Measurements from ENCODE around the gene SFTPB.
"Not testable (repeated sequence)": the region's sequence is repeated elsewhere in the genome, so short reads cannot be mapped to it uniquely, and the experiment has no call there.

SFTPB gene

GRCh38 chr2:85678377-85678776 is 10.4 kb upstream of the SFTPB start:
- DNase-seq (ENCODE audit: extremely low read depth in 1 of 2, low read depth in 1 of 2): no peak

- no peak for DNase-seq (ENCODE audit: extremely low read depth in 1 of 2, low read depth in 1 of 2)
These were observed 8.0 kb upstream of the SFTPB start for GRCh38 chr2:85675866-85676548.

GRCh38 chr2:85675427-85675826 is 7.4 kb upstream of the SFTPB start:
- DNase-seq (ENCODE audit: extremely low read depth in 1 of 2, low read depth in 1 of 2): no peak

GRCh38 chr2:85674417-85674816 is 6.4 kb upstream of the SFTPB start:
- no peak for DNase-seq (ENCODE audit: extremely low read depth in 1 of 2, low read depth in 1 of 2)

- no peak for DNase-seq (ENCODE audit: extremely low read depth in 1 of 2, low read depth in 1 of 2)
These were observed 5.8 kb upstream of the SFTPB start for GRCh38 chr2:85673716-85674375.

GRCh38 chr2:85672456-85672855 is 4.5 kb upstream of the SFTPB start:
- no peak for DNase-seq (ENCODE audit: extremely low read depth in 1 of 2, low read depth in 1 of 2)

GRCh38 chr2:85670416-85670815 is 2.4 kb upstream of the SFTPB start:
- not testable (repeated sequence) for DNase-seq (ENCODE audit: extremely low read depth in 1 of 2, low read depth in 1 of 2)

- no peak for DNase-seq (ENCODE audit: extremely low read depth in 1 of 2, low read depth in 1 of 2)
These were observed 1.6 kb upstream of the SFTPB start for GRCh38 chr2:85669549-85669948.

GRCh38 chr2:85668857-85669142 is 801 bp upstream of the SFTPB start:
- DNase-seq (ENCODE audit: extremely low read depth in 1 of 2, low read depth in 1 of 2): no peak

GRCh38 chr2:85667561-85668008 is 414 bp downstream of the SFTPB start:
- no peak for DNase-seq (ENCODE audit: extremely low read depth in 1 of 2, low read depth in 1 of 2)

GRCh38 chr2:85666435-85667316 is 1.3 kb downstream of the SFTPB start:
- DNase-seq (ENCODE audit: extremely low read depth in 1 of 2, low read depth in 1 of 2): no peak

- DNase-seq (ENCODE audit: extremely low read depth in 1 of 2, low read depth in 1 of 2): no peak
These were observed 2.0 kb downstream of the SFTPB start for GRCh38 chr2:85666016-85666415.

- DNase-seq (ENCODE audit: extremely low read depth in 1 of 2, low read depth in 1 of 2): no peak
These were observed 2.6 kb downstream of the SFTPB start for GRCh38 chr2:85665264-85665937.

- no peak for DNase-seq (ENCODE audit: extremely low read depth in 1 of 2, low read depth in 1 of 2)
These were observed 4.1 kb downstream of the SFTPB start for GRCh38 chr2:85663594-85664565.

GRCh38 chr2:85662899-85663593 is 5.0 kb downstream of the SFTPB start:
- no peak for DNase-seq (ENCODE audit: extremely low read depth in 1 of 2, low read depth in 1 of 2)

- DNase-seq (ENCODE audit: extremely low read depth in 1 of 2, low read depth in 1 of 2): no peak
These were observed 6.7 kb downstream of the SFTPB start for GRCh38 chr2:85661139-85661858.

GRCh38 chr2:85660725-85661124 is 7.3 kb downstream of the SFTPB start:
- no peak for DNase-seq (ENCODE audit: extremely low read depth in 1 of 2, low read depth in 1 of 2)

GRCh38 chr2:85660301-85660700 is 7.7 kb downstream of the SFTPB start:
- not testable (repeated sequence) for DNase-seq (ENCODE audit: extremely low read depth in 1 of 2, low read depth in 1 of 2)

All from stimulated activated CD8-positive, alpha-beta memory T cell treated with anti-CD3 and anti-CD28 coated beads, Interleukin-7, amount 100 ng/mL, for 48 hours (primary cell).